Measurements from ENCODE around the gene POLDIP2.

The POLDIP2 gene

DNA sequence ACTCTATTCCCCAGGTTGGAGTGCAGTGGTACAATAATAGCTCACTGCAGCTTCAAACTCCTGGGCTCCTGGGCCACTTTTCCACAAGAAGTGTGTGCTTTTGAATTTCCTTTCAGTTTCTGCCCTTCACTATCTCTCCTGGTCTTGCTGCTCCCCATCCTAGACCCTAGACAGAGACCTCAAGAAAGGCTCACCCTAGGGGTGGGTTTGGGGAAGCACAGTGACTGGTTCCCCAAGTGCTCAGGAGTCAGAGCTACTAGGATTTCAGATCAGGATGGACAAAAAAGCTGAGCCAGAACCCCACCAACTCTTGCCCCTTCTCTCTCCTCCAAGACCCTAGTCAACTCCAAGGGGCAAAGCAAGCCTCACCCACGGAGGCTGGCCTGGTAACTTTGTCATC is 9.3 kb upstream of the POLDIP2 start:
- DNase-seq: no peak

DNA sequence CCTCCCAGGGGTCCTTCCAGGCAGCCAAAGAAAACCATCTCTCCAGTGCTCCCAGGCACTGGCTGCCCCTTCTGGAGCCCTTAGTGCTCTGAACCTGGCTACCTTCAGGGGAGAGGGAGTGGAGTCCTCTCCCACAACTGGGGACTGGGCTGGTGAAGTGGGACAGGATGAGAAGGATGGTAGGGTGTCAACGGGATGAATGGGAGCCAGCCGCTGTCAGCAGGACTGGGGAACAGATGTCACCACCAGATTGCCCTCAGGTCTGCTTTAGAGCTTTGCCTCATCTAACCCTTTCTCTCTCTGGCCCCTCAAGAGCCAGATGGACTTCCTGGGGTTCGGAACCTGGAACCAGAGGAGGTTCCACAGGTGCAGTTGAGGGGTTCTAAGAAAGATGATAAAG is 8.2 kb upstream of the POLDIP2 start:
- DNase-seq: no peak

DNA sequence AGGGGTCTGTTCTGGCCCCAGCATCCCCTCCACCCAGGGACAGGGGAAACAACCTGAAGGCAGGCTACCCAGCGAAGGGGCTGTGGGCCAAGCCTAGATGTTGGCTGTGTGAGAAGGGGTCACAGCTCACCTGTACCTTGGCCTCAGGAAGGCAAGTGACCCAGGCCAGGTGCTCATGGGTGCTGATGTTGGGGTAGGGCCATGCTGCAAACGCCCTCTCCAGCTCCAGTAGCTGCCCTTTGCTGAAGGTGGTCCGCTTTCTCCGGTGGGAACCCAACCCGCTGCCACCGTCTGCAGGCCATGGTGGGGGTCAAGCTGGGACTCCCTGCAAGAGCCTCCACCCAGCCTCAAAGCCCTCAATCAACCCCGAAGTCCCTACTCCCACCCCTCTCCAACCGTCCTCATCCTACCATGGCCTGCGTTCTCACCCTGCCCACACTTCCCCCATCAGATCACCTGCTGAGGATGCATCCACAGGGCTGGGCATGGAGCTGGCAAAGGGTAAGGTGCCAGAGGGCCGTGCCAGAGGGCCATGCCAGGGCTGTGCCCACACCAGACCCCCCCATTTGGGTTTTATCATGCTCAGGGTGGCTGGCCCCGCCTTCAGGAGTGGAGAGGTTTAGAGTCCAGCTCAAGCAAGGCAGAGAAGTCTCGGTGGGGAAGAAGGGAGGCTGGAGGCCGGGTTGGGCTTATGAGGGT is 7.5 kb upstream of the POLDIP2 start, which contains the start of gene SEBOX:
Gene SEBOX (minus strand): TSS at position 535 of the 699 bp plus-strand sequence. CDS start 48 bp downstream, at position 487.
- DNase-seq: no peak

DNA sequence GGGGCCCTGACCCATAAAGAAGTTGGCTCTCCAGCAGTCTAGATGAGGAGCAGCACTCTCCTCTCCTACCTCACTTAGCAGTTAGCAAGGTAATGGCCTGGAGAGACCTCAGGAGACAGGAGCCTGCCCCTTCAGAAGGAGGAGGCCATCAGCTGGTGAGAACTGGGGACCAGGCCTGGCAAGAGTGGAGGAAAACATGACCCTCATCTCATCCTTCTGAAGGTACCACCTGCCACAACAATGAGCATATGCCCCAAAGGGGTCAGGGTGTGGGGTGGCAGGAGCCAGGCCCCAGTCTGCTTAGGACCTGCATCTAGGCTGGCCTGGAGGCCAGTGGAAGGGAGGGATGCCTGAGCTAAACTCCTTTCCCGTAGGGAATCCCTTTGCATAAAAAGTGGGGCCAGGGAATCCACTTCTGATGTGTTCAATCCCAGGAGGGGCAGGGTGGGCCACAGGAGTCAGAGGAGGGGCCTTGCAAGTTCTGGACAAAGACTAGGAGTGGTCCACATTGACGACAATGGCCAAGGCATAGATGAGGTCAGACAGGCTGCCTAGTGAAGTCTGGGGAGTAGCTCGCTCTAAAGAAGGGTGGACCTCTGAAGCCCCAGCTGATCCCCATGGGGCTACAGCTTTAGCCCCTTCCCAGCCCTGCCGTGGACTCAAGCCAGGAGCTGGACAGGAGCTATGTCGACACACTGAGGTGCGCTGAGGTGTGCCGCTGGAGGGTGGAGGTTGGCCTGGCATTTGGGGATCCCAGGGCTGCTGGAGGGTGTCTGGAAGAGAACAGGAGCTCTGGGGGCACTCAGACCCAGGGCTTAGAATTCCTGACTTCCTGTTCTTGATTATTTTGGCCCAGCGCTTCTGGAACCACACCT is 6.7 kb upstream of the POLDIP2 start:
- no peak for DNase-seq

DNA sequence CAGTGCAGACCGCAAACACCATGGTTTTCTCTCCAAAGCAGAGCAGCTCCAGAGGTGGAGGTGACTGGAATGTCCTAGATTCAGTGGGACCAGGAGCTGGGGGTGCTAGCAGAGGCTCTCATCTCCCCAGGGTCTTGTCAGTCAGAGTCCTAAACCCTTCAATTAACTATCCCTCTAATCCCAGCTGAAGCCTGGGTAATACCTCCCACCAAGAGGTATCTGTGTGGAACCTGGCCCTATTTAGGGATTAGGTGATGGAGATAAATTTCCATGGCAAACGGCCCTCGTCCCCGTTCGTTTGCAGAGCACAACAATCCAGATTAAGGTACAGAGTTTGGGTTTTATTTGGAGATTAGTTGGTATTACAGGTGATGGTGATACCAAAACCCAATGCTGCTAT is 5.9 kb upstream of the POLDIP2 start:
- DNase-seq: no peak

DNA sequence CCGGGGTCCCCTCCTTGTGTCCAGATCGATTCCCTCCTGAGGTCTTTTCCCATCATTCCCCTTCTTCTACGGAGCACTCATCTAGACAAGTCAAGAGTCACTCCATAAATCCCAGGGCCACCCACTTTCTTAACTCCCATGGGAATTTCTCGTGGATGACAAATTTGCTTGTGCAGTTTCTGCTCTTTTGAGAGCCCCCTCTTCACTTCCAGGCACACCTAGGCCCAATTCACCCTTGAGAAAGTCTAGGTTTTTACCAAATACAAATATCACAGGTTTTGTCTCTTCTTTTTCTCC is 522 bp upstream of the POLDIP2 start:
- DNase-seq: no peak

DNA sequence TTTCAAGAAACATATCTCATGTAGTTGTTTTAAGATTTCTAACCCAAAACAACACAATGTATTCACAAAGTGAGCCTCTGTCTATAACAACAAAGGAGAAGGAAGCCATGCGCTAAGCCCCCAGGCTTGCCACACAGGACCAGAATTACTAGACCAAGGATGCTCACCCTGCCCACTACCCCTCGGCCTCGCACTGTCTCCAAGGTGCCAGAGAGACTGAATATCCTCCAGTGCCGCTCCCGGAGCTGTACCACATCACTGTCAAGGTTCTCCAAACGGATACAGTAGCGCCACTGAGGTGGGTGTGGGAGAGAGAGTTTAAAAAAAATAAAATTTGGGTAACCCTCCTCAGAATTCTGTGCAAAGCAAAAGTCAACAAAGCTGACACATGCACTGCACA is 7.1 kb downstream of the POLDIP2 start:
- DNase-seq: no peak

DNA sequence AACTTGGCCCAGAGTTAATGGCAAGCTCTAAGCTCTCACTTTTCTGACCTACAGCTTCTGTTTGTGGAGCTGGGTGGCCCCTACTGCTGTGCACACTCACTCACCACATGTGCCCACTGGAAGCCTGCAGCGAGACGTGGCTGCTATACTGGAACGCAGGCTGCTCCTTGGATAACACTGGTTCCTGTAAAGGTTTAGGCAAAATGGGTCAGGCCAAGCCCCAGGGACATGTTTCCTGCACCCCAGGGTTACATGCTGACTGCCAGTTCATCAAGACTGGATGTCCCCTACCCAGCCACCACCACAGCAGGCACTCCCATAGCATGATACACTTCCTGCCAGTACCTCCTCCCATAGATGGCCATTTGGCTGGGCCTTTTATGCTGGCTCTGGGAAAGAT is 8.3 kb downstream of the POLDIP2 start:
- DNase-seq: no peak

DNA sequence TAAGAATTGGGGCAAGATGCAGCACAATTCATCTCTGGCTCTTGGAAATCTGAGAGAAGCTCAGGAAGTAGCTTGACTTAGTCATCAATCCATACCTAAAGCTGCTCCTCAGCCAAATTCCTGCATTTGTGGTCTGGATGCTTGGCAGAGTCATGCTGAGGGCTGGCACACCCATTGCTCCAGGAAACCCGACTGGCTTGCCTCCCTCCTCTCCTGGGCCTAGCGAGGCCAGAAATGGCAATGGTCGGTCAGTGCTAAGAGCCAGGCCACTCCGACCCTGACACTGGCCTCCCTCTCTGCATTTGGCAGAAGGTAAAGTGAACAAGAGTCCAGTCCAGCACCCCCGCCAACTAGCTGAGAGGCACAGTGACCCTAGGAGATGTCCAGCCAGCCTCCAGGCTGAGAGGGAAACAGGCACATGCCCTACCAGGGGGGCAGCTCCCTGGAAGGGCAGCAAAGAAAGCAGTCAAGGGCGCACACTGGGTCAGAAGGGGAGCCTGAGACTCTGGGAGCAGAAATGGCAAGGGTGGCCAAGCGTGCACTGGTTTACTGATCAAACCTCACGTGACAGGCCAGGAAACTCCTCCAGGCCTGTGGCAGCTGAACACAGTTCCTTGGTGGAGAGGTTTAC is 10.0 kb downstream of the POLDIP2 start:
- DNase-seq: no peak

DNA sequence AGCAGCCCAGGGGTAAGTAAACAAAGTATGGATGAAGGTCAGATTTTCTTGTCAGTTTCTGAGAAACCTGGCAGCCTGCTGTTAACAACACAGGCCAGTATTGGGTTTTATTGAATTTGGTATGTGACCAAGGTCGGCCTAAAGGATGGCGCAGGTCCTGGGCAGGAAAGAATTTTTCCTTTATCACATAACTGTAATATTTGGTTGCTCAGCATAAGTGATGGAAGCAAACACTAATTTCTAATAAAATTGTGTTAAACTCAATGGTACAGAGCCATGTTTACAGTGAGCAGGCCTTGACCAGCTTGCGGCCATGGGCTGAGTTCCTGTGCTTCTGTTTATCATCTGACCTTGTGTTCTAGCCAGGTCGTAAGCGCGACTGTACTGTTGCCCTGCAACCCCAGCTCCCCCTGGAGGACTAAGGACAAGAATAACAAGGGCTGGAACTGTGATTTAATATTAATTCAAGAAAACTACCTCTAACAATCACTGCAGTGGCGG is 10.5 kb downstream of the POLDIP2 start:
- no peak for DNase-seq

DNA sequence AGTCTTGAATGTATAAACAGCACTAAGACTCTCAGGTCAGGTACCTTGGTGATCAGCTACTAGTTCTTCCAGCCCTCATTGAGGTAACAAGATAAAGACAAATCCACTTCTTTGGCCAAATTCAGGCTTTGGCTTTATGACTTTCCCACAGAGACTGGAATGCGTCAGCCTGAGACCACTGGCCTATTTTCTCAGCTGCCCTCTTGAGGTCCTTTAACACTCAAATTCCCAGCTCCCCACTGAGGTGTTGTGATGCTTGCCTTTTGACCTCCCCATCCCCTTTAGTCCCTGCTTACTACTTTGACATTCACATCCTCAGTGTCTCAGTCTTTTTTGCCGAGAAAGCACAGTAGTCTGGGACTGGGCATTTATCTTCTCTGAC is 11.1 kb downstream of the POLDIP2 start:
- no peak for DNase-seq

DNA sequence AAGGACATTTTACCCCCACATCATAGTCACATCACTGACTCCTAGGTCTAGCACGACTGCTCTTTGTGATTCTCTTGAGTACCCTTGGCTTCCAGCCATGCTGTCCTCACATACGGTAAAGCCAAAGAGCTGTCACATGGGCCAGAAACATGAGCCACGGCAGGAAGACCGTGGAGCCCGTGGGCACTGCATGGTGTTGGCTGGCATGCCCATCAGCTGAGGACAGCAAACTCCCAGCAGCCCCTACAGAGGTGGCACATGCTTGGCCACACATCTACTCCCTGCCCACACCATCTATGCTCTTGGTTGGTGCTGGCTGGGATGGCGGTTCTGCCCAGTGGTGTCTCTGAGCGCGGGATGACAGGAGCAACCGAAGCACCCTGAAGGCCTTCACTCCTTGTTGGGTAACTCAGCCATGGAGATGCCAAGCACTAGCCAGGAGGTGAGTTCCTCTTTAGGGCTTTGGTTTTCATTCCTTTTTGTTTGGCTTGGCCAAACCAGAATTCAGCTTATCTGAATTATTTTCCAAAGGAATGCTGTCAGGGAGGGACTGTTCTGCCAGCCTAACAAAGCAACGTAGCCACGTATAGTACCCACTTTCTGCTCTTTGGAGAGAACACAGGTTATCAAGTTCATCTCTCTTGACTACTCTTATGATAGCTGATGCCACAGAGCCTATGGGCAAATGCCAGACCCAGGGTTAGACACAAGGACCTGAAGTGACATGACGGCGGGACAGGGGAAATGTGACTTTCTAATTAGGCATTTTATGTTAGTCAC is 11.7 kb downstream of the POLDIP2 start:
- DNase-seq: peak in 1 of 51 donors; percentile 15

DNA sequence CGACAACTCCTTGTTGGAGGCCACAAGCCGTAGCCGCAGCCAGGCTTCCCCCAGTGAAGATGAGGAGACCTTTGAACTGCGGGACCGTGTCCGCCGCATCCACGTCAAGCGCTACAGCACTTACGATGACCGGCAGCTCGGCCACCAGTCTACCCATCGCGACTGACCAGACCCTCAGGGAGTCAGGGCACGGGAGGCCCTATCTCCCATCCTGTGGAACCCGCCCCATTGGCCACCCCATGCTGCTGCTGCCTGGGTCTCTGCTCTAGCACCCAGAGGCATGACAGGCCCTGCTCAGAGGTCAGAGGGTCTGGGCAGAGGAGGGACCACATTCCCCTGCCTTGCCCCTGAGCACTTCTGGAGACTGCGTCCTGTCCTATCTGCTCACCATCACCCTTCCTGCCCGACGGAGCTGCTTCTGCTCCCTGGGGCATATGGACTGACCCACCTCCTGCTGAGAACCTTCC is 12.9 kb downstream of the POLDIP2 start:
- DNase-seq: no peak

DNA sequence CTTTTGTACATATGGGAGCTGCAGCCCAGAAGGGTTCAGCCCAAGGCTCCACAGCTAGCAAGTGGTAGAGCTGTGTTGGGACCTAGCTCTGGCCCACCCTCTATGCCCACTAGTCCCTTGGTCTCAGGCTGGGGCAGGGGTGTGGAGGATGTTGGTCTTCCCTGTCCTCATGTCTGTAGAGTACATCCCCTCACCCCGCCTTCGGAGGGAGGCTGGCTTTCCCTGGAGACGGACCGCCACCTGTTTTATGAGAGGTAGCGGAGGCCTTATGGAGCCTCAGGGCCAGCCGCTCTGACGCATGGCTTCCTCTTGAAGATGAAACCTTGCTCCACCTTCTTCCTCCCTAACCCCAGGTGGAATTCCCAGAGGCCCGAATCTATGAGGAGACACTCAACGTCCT is 13.3 kb downstream of the POLDIP2 start:
- no peak for DNase-seq

DNA sequence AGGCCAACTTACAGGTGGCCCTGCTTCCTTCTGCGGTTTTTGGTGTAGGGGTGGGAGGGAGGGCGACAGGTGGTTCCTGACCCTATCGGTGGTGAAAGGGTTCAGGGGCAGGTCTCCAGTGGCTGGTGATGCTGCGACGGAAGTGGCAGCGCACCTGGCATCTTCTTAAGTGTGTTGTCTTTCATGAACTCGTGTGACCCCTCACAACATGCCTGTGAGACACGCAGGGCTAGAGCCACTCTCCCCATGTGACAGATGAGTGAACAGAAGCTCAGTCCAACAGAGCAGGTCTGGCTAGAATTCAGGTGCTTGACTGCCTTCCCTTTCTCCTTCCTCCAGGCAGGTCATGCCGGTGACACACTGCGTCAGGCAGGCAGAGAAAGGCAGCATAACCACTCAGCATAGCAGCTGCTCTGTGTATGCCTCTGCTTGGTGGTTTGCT is 13.8 kb downstream of the POLDIP2 start:
- DNase-seq: no peak

DNA sequence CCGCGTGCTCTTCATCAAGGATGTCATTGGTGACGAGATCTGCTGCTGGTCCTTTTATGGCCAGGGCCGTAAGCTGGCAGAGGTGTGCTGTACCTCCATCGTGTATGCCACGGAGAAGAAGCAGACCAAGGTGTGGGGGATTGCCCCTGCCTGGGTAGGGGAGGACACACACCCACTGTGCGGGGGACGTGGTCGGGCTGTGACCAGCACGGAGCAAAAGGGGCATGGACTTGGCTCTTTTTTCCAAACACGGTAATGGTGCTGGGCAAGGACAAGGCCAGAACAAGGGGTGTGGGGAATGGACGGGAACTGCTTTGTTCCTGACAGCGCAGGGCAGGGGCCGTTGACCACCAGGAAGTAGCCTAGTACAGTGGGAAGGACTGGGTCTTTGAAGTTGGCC is 15.0 kb downstream of the POLDIP2 start:
- no peak for DNase-seq

DNA sequence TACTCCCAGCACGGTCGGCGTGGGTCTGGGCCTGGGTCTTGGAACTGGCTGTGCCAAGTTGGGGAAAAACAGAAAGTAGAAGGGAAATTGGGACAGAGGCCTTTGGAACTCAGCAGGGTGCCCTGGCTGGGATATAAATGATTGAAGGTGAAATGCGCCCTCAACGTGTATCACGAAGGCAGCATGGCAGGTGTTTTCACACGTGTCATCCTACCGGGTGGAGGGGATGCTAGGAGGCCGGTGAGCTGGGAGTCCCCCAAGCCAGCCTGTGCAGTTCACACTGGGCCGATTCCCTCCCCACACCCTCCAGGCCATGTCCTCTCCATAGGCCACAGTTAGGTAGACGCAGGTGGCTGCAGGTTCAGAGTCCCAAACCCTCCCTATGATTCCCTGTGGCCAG is 15.8 kb downstream of the POLDIP2 start:
- no peak for DNase-seq

DNA sequence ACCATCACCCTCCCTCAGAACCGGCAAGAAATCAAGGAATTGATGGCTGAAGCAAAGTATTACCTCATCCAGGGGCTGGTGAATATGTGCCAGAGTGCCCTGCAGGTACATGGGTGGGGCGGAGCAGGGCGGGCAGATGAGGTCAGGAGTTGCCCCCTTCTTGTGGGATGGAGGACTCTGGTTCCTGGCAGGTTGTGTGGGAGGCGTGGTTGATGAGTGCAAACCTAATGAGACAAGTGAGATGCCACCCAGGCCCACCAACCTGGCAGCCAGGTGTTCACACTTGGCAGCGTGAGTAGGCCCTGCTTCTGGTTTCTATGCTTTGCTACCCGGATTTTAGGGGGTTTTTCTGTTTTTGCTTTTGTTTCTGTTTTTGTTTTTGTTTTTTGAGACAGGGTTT is 17.0 kb downstream of the POLDIP2 start:
- no peak for DNase-seq

DNA sequence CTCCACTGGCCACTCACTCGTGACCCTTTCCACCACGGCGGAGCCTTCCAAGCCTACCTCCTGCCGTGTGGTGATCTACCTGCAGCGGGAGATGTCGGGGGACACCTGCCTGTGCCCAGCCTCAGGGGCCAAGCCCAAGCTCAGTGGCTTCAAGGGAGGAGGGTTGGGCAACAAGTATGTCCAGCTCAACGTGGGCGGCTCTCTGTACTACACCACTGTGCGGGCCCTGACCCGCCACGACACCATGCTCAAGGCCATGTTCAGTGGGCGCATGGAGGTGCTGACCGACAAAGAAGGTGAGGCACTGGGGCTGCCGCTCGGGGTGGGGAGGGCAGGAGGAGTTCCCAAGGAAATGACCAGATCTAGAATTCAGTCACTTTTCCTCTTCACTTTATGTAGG is 17.9 kb downstream of the POLDIP2 start:
- DNase-seq: no peak

DNA sequence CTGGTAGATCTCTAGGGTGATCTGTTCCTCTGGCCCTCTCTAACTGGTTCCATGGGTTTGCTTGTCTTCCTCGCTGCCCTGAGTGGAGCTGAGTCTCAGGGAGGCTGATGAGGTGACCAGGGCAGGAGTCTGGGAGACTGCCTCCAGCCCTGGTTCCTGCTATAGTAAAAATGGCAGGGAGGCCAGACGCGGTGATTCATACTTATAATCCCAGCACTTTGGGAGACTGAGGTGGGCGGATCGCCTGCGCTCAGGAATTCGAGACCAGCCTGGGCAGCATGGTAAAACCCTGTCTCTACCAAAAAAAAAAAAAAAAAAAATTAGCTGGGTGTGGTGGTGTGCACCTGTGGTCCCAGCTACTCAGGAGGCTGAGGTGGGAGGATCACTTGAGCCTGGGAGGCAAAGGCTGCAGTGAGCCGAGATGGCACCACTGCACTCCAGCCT is 18.5 kb downstream of the POLDIP2 start:
- peak in 1 of 51 donors; percentile 31 for DNase-seq

DNA sequence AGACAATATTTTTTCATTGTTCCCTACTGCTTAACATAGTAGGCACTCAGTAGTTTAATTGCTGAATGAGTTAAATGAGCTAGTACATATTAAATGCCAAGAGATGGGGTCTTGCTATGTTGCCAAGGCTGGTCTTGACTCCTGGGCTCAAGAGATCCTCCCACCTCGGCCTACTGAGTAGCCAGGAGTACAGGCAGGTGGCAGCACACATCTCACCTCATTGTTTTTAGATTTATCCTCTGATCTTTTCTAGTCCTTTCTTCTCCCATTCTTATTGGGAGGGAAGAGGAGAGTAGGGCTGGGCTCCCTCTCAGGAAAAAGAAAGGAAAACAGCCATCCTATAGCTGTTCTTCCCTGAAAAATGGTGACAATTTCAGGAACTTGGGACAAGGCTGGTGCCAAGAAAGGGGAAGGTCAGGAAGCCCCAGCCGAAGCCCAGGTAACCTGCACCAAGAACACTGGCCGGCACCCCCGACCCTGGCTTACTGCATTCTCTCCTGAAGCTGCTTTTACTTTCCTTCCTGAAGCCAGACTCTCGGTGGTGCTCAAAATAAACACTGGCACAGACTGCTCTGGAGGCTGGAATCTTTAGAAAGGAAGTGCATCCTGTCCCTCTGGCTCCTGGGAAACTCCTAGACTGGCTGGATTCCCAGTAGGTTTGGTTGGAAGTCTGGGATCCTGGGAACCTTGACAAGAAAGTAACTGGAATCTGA is 19.1 kb downstream of the POLDIP2 start:
- peak in 1 of 51 donors; percentile 7 for DNase-seq
